B cell (primary cell): ENCODE measurements around the gene RTTN. TPM values are rescaled to one million over a fixed set of nuclear protein-coding genes. Genes with fewer than 3 reads are reported as not detected.

ENCODE experiments used
- ATAC-seq: fragments of 200-7000 bp; cut with Tn5 transposase; one replicate; pipeline ENCODE4 v1.10.0; 2021; ENCODE audit warnings: low read depth, mild to moderate bottlenecking, moderate number of reproducible peaks, moderate library complexity
- CTCF ChIA-PET: fragments of 350-600 bp; sonication (Branson Sonifier 250); formaldehyde crosslinking; loops from one replicate; lab custom pipeline; 2021; ENCODE audit warnings: antibody characterized with exemption, inconsistent platforms; lab: Charles Lee
- POLR2A ChIA-PET: fragments of 350-600 bp; sonication (Branson Sonifier 250); formaldehyde crosslinking; loops from one replicate; lab custom pipeline; 2021; ENCODE audit warnings: antibody characterized with exemption; lab: Charles Lee
- DNase-seq: peaks from one replicate; pipeline ENCODE4 v3.0.0; 2013
- H2AFZ ChIP-seq: 2 replicates; pipeline ENCODE4 v1.6.1; 2012; ENCODE audit warnings: mild to moderate bottlenecking, low read depth, low read length; ENCODE audit not compliant: insufficient read depth, poor library complexity, severe bottlenecking
- H3K27ac ChIP-seq, 2 donors: 1 replicate in 1 of 2; 2 replicates in 1 of 2; pipeline ENCODE4 v1.5.1; 2012 to 2013; ENCODE audit warnings: low read length in 2 of 2, mild to moderate bottlenecking in 2 of 2, moderate library complexity in 1 of 2
- H3K27me3 ChIP-seq, 4 experiments: fragments of 200-600 bp in 1 of 4; sonication (generic) in 1 of 4; replicated peaks in 1 of 4; 1 replicate in 2 of 4; 2 replicates in 2 of 4; pipeline versions ENCODE4 v1.6.1 to v1.7.0; 2013 to 2016; ENCODE audit warnings: low read length in 3 of 4, mild to moderate bottlenecking in 2 of 4, mixed read lengths in 1 of 4, moderate library complexity in 1 of 4; ENCODE audit not compliant: insufficient read depth in 4 of 4, control insufficient read depth in 3 of 4; ENCODE audit errors: control extremely low read depth in 1 of 4
- H3K36me3 ChIP-seq, 2 experiments: replicated peaks in 1 of 2; 1 replicate in 1 of 2; 2 replicates in 1 of 2; pipeline versions ENCODE4 v1.6.1 to v1.7.1; 2013; ENCODE audit warnings: low read length in 1 of 2; ENCODE audit not compliant: insufficient read depth in 2 of 2, control insufficient read depth in 1 of 2; ENCODE audit errors: control extremely low read depth in 1 of 2, extremely low read depth in 1 of 2
- H3K4me1 ChIP-seq, 2 donors: fragments of 200-600 bp in 1 of 2; sonication (generic) in 1 of 2; 1 replicate in 1 of 2; 2 replicates in 1 of 2; pipeline versions ENCODE4 v1.5.1 to v1.6.1; 2013 to 2017; ENCODE audit warnings: low read length in 2 of 2; ENCODE audit not compliant: control insufficient read depth in 2 of 2, insufficient read depth in 2 of 2
- H3K4me2 ChIP-seq: replicated peaks from 2 replicates; pipeline ENCODE3; 2012; ENCODE audit warnings: mild to moderate bottlenecking, low read depth, low read length; ENCODE audit not compliant: poor library complexity, severe bottlenecking
- H3K4me3 ChIP-seq, 5 experiments: fragments of 200-600 bp in 1 of 5; sonication (generic) in 1 of 5; 1 replicate in 3 of 5; 2 replicates in 2 of 5; pipeline versions ENCODE4 v1.5.1 to v1.7.0; 2011 to 2016; ENCODE audit warnings: low read length in 4 of 5, mild to moderate bottlenecking in 4 of 5, low read depth in 2 of 5, control low read depth in 1 of 5, moderate library complexity in 1 of 5; ENCODE audit not compliant: insufficient read depth in 1 of 5; ENCODE audit errors: control extremely low read depth in 1 of 5, extremely low read depth in 1 of 5
- H3K79me2 ChIP-seq: fragments of 200-600 bp; sonication (generic); one replicate; pipeline ENCODE4 v1.6.0; 2016; ENCODE audit warnings: low read length; ENCODE audit not compliant: control insufficient read depth, insufficient read depth
- H3K9ac ChIP-seq: fragments of 200-600 bp; sonication (generic); 2 replicates; pipeline ENCODE4 v1.6.1; 2017; ENCODE audit warnings: mild to moderate bottlenecking, low read length, moderate library complexity
- H3K9me3 ChIP-seq, 3 donors: one replicate each; pipeline versions ENCODE4 v1.6.1 to v1.7.1; 2013; ENCODE audit warnings: low read length in 2 of 3; ENCODE audit not compliant: control insufficient read depth in 2 of 3, insufficient read depth in 1 of 3; ENCODE audit errors: control extremely low read depth in 1 of 3
- H4K20me1 ChIP-seq: 2 replicates; pipeline ENCODE4 v1.6.0; 2012; ENCODE audit warnings: mild to moderate bottlenecking, low read length; ENCODE audit not compliant: insufficient read depth, control insufficient read depth, poor library complexity, severe bottlenecking
- H3K27ac Mint-ChIP-seq: one replicate; pipeline ENCODE4 v1.8.0; 2021; ENCODE audit warnings: mixed read lengths
- H3K27me3 Mint-ChIP-seq: one replicate; pipeline ENCODE4 v1.8.0; 2021; ENCODE audit warnings: mixed read lengths
- H3K4me1 Mint-ChIP-seq: one replicate; pipeline ENCODE4 v1.8.0; 2021; ENCODE audit warnings: mixed read lengths
- H3K4me3 Mint-ChIP-seq: one replicate; pipeline ENCODE4 v1.8.0; 2021; ENCODE audit warnings: mixed read lengths
- H3K9me3 Mint-ChIP-seq: one replicate; pipeline ENCODE4 v1.8.0; 2022; ENCODE audit warnings: mixed read lengths; ENCODE audit not compliant: insufficient read depth
- CTCF ChIP-seq: fragments of 200-600 bp; IDR thresholded peaks from one replicate; pipeline ENCODE4 v1.8.0; 2022; ENCODE audit warnings: antibody characterized with exemption, mild to moderate bottlenecking
- EZH2 ChIP-seq: IDR thresholded peaks from 2 replicates; pipeline ENCODE4 v1.6.1; 2012; ENCODE audit warnings: borderline replicate concordance, low read depth, mild to moderate bottlenecking, moderate library complexity, low read length; ENCODE audit not compliant: insufficient read depth, poor library complexity, severe bottlenecking
- WGBS: methylation state at CpG from one replicate; pipeline ENCODE4 v1.1.5; 2013; ENCODE audit warnings: missing lambda C conversion rate; ENCODE audit not compliant: insufficient coverage; 5-methylcytosine and 5-hydroxymethylcytosine counted together
- intact Hi-C: fragments of 100-400 bp; cut with micrococcal nuclease; formaldehyde crosslinking; loops from one replicate; pipeline ENCODE4 v1.10.0; 2022
- polyA plus RNA-seq: library from polyadenylated mRNA; depleted of rRNA; stranded (reverse); fragments of >200 nt; gene quantifications from 2 replicates; pipeline ENCODE4 v1.2.3, GENCODE V29; 2012
- total RNA-seq, 2 donors: library from RNA; stranded (reverse); fragments of 120-200 nt in 1 of 2; gene quantifications; 1 replicate in 1 of 2; 2 replicates in 1 of 2; pipeline versions ENCODE4 v1.2.3 to v1.2.4, GENCODE V29; 2013 to 2022

Gene RTTN
- total and polyA plus RNA-seq, 2 donors (not counting 1 experiment from before 2014, with no cell fraction given) = 10.0 to 41.2 TPM

GRCh38 chr18:70175216-70175615, 30.3 kb downstream of the RTTN start:
- Histone ChIP-seq H4K20me1 (no peaks in the 10 kb centered on the region), H3K27ac (no peak overlapping the region), H3K4me2 (no peak overlapping the region), H3K79me2 (no peaks in the 10 kb centered on the region), H3K27me3 (no peaks in the 10 kb centered on the region), H2AFZ (no peak overlapping the region), H3K4me1 (no peaks in the 10 kb centered on the region), H3K9me3 (no peaks in the 10 kb centered on the region), H3K36me3 (peaks cover 0 to 15% of the 10 kb centered on the region in 2 experiments), H3K4me3 (no peak overlapping the region), H3K9ac (no peak overlapping the region)
- no CpG with 5 or more reads among the region's 2 CpGs for WGBS
- no peak for DNase-seq
- H3K9me3 Mint-ChIP-seq = no peaks in the 10 kb centered on the region
- no peak for ATAC-seq
- H3K4me1 Mint-ChIP-seq = no peaks in the 10 kb centered on the region
- TF ChIP-seq EZH2 = no peak
- TF ChIP-seq CTCF = no peak
- intact Hi-C loops = no loop called here
- H3K27ac Mint-ChIP-seq = no peak overlapping the region
- no peak overlapping the region for H3K4me3 Mint-ChIP-seq
- no peaks in the 10 kb centered on the region for H3K27me3 Mint-ChIP-seq
- ChIA-PET CTCF (no interaction called here), POLR2A (no interaction called here)

DNA sequence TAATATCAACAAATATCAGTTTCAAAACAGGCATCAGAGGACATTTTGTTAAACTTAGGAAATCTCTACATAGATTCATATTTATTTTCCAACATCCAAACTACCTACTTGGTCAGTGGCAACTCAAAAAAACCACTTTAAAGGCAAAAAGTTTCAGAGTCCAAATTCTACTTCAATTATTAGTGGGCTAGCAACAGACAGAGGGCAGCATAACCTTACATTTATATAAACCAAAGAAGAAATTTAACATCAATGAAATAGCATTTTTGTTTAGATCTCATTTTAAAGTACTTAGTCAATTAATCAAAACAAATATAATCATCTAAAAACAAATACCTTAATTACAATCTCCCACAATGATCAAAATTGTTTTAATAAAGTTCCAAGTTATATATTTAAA, 33.3 kb downstream of the RTTN start:
- ChIA-PET CTCF (interaction anchor here (0.9 kb wide), 1 partner anchor 280 kb away, joined by 5 read pairs; no protein-coding TSS in a partner anchor), POLR2A (no interaction called here)
- H3K4me3 ChIP-seq = no peak overlapping the region
- no peaks in the 10 kb centered on the region for H3K27me3 ChIP-seq
- H3K9me3 Mint-ChIP-seq = no peaks in the 10 kb centered on the region
- H3K4me1 ChIP-seq = no peaks in the 10 kb centered on the region
- no peak overlapping the region for H2AFZ ChIP-seq
- no peak for TF ChIP-seq EZH2
- no peak for TF ChIP-seq CTCF
- H3K4me3 Mint-ChIP-seq = no peak overlapping the region
- intact Hi-C loops = no loop called here
- no peak overlapping the region for H3K27ac Mint-ChIP-seq
- no peak overlapping the region for H3K9ac ChIP-seq
- H3K79me2 ChIP-seq = no peaks in the 10 kb centered on the region
- no peaks in the 10 kb centered on the region for H4K20me1 ChIP-seq
- no peaks in the 10 kb centered on the region for H3K4me1 Mint-ChIP-seq
- no peak overlapping the region for H3K4me2 ChIP-seq
- H3K9me3 ChIP-seq = no peaks in the 10 kb centered on the region
- no peak overlapping the region for H3K27ac ChIP-seq
- H3K36me3 ChIP-seq = peaks cover 0 to 15% of the 10 kb centered on the region in 2 experiments
- H3K27me3 Mint-ChIP-seq = no peaks in the 10 kb centered on the region
- ATAC-seq (no peak), DNase-seq (no peak)
